Keratinocyte (primary cell): ENCODE results near the gene CARS1. TPM values are rescaled to one million over a fixed set of nuclear protein-coding genes. Genes with fewer than 3 reads are reported as not detected.

Experiments used
- DNase-seq: peaks from one replicate; pipeline ENCODE4 v3.0.0-alpha.2; 2011; ENCODE audit warnings: low read depth, missing footprints, low spot score
- FAIRE-seq: peaks from 2 replicates; lab custom pipeline; 2011; peaks lifted over from hg19 to GRCh38; lab: Jason Lieb, UNC
- H2AFZ ChIP-seq: 2 replicates; pipeline ENCODE4 v1.6.0; 2012; ENCODE audit warnings: low read length, control low read depth, inconsistent platforms; ENCODE audit not compliant: control insufficient read depth
- H3K27ac ChIP-seq: 2 replicates; pipeline ENCODE4 v1.5.1; 2011; ENCODE audit warnings: low read length; ENCODE audit not compliant: control insufficient read depth, insufficient read depth
- H3K27me3 ChIP-seq: 3 replicates; pipeline ENCODE4 v1.6.0; 2011; ENCODE audit warnings: low read length; ENCODE audit not compliant: control insufficient read depth, insufficient read depth; ENCODE audit errors: extremely low read depth
- H3K36me3 ChIP-seq, 2 experiments: 2 replicates in 1 of 2; 3 replicates in 1 of 2; pipeline ENCODE4 v1.5.1; 2011; ENCODE audit warnings: low read length in 2 of 2, mild to moderate bottlenecking in 1 of 2; ENCODE audit not compliant: control insufficient read depth in 2 of 2, insufficient read depth in 2 of 2; ENCODE audit errors: extremely low read depth in 1 of 2
- H3K4me1 ChIP-seq: 3 replicates; pipeline ENCODE4 v1.5.1; 2011; ENCODE audit warnings: low read length; ENCODE audit not compliant: control insufficient read depth, insufficient read depth; ENCODE audit errors: extremely low read depth
- H3K4me2 ChIP-seq: 3 replicates; pipeline ENCODE4 v1.6.0; 2011; ENCODE audit warnings: low read depth, low read length; ENCODE audit not compliant: control insufficient read depth, insufficient read depth; ENCODE audit errors: extremely low read depth
- H3K4me3 ChIP-seq, 3 experiments: fragments of 200-600 bp in 1 of 3; sonication (generic) in 1 of 3; 2 replicates in 2 of 3; 3 replicates in 1 of 3; pipeline ENCODE4 v1.5.1; 2011 to 2016; ENCODE audit warnings: low read length in 3 of 3, mild to moderate bottlenecking in 3 of 3, control low read depth in 2 of 3, inconsistent platforms in 1 of 3, low read depth in 1 of 3, mixed read lengths in 1 of 3, mixed run types in 1 of 3, moderate library complexity in 1 of 3; ENCODE audit not compliant: control insufficient read depth in 2 of 3, insufficient read depth in 2 of 3; ENCODE audit errors: extremely low read depth in 1 of 3
- H3K79me2 ChIP-seq: 2 replicates; pipeline ENCODE4 v1.6.0; 2012; ENCODE audit warnings: low read length; ENCODE audit not compliant: control insufficient read depth, insufficient read depth
- H3K9ac ChIP-seq: 3 replicates; pipeline ENCODE4 v1.6.0; 2011; ENCODE audit warnings: low read length; ENCODE audit not compliant: control insufficient read depth, insufficient read depth; ENCODE audit errors: extremely low read depth
- H3K9me1 ChIP-seq: 3 replicates; pipeline ENCODE4 v1.6.0; 2011; ENCODE audit warnings: low read length; ENCODE audit not compliant: control insufficient read depth, insufficient read depth; ENCODE audit errors: extremely low read depth
- H3K9me3 ChIP-seq: 2 replicates; pipeline ENCODE4 v1.5.1; 2012; ENCODE audit warnings: low read depth, low read length; ENCODE audit not compliant: control insufficient read depth
- H4K20me1 ChIP-seq: 3 replicates; pipeline ENCODE4 v1.6.0; 2011; ENCODE audit warnings: low read length; ENCODE audit not compliant: control insufficient read depth, insufficient read depth; ENCODE audit errors: extremely low read depth
- EZH2 ChIP-seq: IDR thresholded peaks from one replicate; pipeline ENCODE4 v1.6.1; 2012; ENCODE audit warnings: inconsistent platforms, mild to moderate bottlenecking, low read length, moderate library complexity
- dilution Hi-C: fragments of 300-500 bp; cut with MboI; formaldehyde crosslinking; loops from one replicate; pipeline ENCODE4 v1.7.0; 2020; ENCODE audit warnings: low sequenced_read_pairs; ENCODE audit not compliant: extremely low pct_ligation_motif_present
- polyA plus RNA-seq, 5 experiments: library from polyadenylated mRNA; depleted of rRNA in 3 of 5; stranded (reverse) in 3 of 5; stranded (forward) in 1 of 5; unstranded in 1 of 5; fragments of >200 nt; gene quantifications; 1 replicate in 1 of 5; 2 replicates in 3 of 5; 3 replicates in 1 of 5; pipeline versions ENCODE4 v1.2.1 to v1.2.3, GENCODE V29; 2011 to 2012; ENCODE audit warnings: missing spikeins in 2 of 5, low read depth in 1 of 5, low replicate concordance in 1 of 5
- TF ChIP-seq, protein P1 (sequence below), 3 experiments: IDR thresholded peaks in 1 of 3; conservative IDR thresholded peaks in 1 of 3; optimal IDR thresholded peaks in 1 of 3; 2 replicates in 2 of 3; 3 replicates in 1 of 3; pipeline versions ENCODE3 to v1.5.1; 2011; ENCODE audit warnings: low read length in 3 of 3, mild to moderate bottlenecking in 3 of 3, moderate library complexity in 2 of 3, control low read depth in 1 of 3, inconsistent platforms in 1 of 3; ENCODE audit not compliant: insufficient read depth in 2 of 3; ENCODE audit errors: extremely low read depth in 1 of 3

The CARS1 gene
- polyA plus RNA-seq, 1 donor (not counting 4 experiments of a cell fraction or from before 2014, with no cell fraction given), result 60.7 TPM

DNA sequence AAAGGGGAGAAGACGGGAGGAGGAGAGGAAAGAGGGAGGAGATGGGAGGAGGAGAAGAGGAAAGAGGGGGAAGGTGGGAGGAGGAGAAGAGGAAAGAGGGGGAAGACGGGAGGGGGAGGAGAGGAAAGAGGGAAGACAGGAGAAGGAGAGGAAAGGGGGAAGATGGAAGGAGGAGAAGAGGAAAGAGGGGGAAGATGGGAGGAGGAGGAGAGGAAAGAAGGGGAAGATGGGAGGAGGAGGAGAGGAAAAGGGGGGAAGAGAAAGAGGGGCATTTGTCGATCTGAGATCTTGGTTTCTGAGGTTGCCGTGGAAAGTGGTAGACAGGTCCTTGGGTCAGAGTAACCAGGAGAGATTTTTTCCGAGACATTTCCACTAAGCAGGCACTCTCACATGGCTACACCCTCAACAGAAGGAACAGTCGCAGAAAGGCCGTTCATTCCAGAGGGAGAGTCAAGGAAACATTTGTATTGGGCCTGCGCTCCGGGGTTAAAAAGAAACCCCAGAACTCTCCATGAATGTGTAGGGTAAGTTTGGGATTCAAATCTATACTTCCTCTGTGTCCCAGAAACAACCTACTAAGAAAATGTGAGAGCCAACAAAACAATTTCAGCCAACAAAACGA lies 39.8 kb upstream of the CARS1 start:
- Histone ChIP-seq H3K9me3 (no peaks in the 10 kb centered on the region), H3K27ac (no peak overlapping the region), H3K36me3 (peaks cover 0 to 1% of the 10 kb centered on the region in 2 experiments), H3K4me1 (peaks cover 15% of the 10 kb centered on the region), H2AFZ (no peak overlapping the region), H3K4me3 (no peak overlapping the region), H3K9ac (no peak overlapping the region), H3K27me3 (no peaks in the 10 kb centered on the region), H3K79me2 (no peaks in the 10 kb centered on the region), H3K4me2 (no peak overlapping the region), H4K20me1 (no peaks in the 10 kb centered on the region), H3K9me1 (no peaks in the 10 kb centered on the region)
- dilution Hi-C loops, result no loop called here
- DNase-seq (no peak), FAIRE-seq (no peak)
- TF ChIP-seq, protein P1, sequence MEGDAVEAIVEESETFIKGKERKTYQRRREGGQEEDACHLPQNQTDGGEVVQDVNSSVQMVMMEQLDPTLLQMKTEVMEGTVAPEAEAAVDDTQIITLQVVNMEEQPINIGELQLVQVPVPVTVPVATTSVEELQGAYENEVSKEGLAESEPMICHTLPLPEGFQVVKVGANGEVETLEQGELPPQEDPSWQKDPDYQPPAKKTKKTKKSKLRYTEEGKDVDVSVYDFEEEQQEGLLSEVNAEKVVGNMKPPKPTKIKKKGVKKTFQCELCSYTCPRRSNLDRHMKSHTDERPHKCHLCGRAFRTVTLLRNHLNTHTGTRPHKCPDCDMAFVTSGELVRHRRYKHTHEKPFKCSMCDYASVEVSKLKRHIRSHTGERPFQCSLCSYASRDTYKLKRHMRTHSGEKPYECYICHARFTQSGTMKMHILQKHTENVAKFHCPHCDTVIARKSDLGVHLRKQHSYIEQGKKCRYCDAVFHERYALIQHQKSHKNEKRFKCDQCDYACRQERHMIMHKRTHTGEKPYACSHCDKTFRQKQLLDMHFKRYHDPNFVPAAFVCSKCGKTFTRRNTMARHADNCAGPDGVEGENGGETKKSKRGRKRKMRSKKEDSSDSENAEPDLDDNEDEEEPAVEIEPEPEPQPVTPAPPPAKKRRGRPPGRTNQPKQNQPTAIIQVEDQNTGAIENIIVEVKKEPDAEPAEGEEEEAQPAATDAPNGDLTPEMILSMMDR (optimal IDR thresholded peaks at IDR 0.05 in 1 of 3, IDR thresholded peaks at IDR 0.05 in 1 of 3, conservative IDR thresholded peaks at IDR 0.05 in 1 of 3; ENCODE audit: extremely low read depth in 1 of 3, insufficient read depth in 2 of 3, low read length in 3 of 3), result no peak
- TF ChIP-seq EZH2, result no peak

DNA sequence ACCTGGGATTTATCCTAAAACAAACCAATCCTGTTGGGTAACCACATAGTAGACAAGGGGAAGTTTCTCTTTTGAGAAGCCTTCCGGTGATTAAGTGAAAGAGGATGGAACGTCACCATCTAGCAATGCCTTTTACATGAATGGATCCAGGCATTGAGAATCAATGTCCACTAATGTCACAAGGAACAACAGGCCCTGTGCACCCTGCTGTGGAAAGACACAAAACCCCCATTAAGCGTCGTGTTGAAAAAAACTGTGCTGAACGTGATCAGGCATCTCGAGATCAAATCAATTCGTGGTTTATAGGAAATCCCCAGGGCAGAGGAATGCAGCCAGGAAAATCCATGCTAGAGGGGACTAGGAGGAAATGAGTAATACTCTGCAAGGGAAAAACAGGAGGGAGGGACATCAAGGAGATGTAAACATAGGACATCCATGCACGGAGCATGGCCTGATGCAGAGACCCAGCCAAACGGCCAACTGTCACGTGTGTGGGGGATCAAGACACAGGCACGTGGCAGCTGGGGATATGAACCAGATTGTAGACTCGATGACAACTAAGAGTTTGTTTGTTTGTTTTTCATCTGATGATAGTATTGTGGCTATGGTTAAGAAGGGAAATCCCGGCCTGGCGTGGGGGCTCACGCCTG lies 38.6 kb upstream of the CARS1 start:
- Histone ChIP-seq H3K4me3 (peak overlapping the region in 1 of 3 experiments; percentile 16), H3K36me3 (peaks cover 0 to 1% of the 10 kb centered on the region in 2 experiments), H3K9me1 (no peaks in the 10 kb centered on the region), H3K79me2 (no peaks in the 10 kb centered on the region), H3K9ac (no peak overlapping the region), H3K27me3 (no peaks in the 10 kb centered on the region), H4K20me1 (peaks cover 4% of the 10 kb centered on the region), H3K4me2 (peak overlapping the region; percentile 17), H3K27ac (peak overlapping the region; percentile 19), H3K4me1 (peaks cover 17% of the 10 kb centered on the region), H2AFZ (no peak overlapping the region), H3K9me3 (no peaks in the 10 kb centered on the region)
- TF ChIP-seq, protein P1 (optimal IDR thresholded peaks at IDR 0.05 in 1 of 3, IDR thresholded peaks at IDR 0.05 in 1 of 3, conservative IDR thresholded peaks at IDR 0.05 in 1 of 3; ENCODE audit: extremely low read depth in 1 of 3, insufficient read depth in 2 of 3, low read length in 3 of 3), result no peak
- TF ChIP-seq EZH2, result no peak
- DNase-seq, result no peak
- dilution Hi-C loops, result no loop called here
- FAIRE-seq, result peak; percentile 72
